HK-2 (cell line): ENCODE results near the gene SNX8.
"Not testable (repeated sequence)": the region's sequence is repeated elsewhere in the genome, so short reads cannot be mapped to it uniquely, and the experiment has no call there.

ENCODE experiments used
- DNase-seq: peaks from one replicate; pipeline ENCODE4 v3.0.0-alpha.2; 2018; ENCODE audit not compliant: unreplicated experiment

The SNX8 gene

DNA sequence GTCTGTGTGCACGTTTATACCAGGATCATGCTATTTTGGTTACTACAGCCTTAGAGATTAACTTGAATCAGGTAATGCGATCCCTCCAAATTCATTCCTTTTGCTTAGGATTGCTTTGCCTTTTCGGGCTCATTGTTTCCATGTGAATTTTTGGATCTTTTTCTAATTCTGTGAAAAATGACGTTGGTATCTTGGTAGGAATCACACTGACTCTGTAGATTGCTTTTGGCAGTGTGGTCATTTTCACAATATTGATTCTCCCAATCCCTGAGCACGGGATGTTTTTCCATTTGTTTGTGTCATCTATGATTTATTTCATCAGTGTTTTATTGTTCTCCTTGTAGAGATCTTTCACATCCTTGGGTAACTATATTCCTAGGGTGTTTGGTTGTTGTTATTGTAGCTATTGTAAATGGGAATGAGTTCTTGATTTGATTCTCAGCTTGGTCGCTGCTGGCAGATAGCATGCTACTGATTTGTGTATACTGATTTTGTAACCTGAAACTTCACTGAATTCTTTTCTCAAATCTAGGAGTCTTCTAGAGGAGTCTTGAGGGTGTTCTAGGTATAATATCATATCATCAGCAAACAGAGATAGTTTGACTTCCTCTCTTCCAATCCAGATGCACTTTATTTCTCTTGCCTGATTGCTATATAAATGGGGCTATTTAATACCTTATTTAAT is 18.2 kb downstream of the SNX8 start:
- no peak for DNase-seq

DNA sequence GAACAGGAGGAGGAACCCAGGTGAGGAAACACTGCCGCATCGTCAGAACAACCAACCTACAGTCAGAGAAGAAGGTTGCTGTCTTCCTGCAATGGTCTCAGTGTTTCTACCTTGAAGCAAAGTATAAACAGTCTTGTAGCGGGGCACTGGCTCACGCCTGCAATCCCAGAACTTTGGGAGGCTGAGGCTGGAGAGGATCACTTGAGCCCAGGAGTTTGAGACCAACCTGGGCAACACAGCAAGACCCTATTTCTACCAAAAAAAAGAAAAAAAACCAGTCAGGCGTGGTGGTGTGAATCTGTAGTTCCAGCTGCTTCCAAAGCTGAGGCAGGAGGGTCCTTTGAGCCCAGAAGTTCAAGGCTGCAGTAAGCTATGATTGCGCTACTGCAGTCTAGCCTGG is 23.4 kb downstream of the SNX8 start:
- no peak for DNase-seq

DNA sequence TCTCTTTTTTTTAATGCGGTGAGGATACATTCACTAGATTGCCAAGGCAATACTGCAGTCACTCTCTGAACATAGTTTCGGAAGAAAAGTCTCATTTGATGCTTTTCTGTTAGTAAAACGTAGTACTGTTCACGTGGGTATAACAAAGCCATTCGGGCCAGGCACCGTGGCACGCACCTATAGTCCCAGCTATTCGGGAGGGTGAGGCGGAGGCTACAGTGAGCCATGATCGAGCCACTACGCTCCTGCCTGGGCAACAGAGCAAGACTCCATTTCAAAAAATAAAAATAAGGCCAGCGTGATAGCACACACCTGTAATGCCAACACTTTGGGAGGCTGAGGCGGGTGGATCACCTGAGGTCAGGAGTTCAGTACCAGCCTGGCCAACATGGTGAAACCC is 24.6 kb downstream of the SNX8 start:
- DNase-seq, result no peak

DNA sequence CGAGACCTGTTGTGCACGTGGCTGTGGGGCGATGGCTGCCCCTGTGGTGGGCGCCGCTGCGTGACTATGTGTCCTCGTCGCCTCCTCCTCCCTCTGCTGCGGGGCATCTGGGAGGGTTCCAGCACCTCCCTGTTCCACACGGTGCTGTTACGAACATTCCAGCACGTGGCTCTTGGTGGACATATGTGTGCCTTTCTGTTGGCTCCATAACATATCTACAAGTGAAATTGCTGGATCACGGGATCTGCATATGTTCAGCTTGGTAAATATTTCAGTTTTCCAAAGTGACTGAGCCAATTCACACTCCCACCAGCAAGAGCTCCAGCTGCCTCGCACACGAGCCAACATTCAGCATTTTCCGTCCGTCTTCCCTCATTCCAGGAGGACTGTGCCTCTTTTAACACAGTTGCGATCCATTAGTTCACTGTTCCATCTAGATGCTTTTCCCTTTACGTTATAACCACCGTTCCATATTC is 25.1 kb downstream of the SNX8 start:
- no peak for DNase-seq

DNA sequence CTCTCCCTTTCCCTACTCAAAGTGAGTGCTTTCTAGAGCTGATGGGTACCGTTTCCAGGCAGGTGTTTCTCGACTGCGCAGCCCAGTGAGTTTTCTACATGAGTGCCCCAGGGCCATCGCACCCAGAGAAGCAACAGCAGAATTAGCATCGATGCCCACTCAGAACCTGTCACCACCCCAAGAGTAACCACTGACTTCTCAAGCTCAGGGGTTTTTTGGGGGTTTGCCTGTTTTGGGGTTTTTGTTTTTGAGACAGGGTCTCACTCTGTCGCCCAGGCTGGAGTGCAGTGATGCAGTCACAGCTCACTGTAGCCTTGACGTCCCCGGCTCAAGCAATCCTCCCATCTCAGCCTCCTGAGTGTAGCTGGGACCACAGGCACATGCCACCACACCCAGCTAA is 25.7 kb downstream of the SNX8 start:
- no peak for DNase-seq

DNA sequence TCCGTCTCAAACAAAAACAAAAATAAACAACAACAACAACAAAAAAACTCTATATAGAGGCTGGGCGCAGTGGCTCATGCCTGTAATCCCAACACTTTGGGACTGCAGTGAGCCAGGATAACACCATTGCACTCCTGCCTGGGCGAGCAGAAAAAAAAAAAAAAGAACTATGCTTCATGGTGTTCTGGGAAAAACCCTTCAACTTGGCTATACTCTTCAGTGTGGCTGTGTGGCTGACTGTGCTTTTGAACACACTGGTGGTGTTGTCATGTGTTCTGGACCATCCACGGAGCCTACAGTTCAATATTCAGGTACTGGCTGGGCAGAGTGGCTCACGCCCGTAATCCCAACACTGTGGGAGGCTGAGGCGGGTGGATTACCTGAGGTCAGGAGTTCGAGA is 26.5 kb downstream of the SNX8 start:
- DNase-seq, result no peak

DNA sequence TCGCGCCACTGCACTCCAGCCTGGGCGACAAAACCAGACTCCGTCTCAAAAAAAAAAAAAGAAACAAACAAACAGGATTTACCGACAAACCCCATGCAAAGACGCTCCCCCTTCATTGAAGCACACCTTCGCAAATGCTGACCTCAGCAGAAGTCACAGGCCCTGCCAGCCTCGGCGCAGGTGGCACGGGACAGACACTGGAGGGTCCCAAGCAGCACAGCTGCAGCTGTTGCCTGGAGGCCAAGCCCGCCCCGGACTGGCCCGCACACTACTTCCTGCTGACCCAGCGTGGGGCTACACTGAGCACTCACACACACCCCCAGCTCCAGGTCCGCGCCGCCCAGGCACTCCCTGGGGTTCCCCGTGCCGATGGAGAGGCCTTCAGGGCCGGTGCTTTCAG is 31.2 kb downstream of the SNX8 start:
- no peak for DNase-seq

DNA sequence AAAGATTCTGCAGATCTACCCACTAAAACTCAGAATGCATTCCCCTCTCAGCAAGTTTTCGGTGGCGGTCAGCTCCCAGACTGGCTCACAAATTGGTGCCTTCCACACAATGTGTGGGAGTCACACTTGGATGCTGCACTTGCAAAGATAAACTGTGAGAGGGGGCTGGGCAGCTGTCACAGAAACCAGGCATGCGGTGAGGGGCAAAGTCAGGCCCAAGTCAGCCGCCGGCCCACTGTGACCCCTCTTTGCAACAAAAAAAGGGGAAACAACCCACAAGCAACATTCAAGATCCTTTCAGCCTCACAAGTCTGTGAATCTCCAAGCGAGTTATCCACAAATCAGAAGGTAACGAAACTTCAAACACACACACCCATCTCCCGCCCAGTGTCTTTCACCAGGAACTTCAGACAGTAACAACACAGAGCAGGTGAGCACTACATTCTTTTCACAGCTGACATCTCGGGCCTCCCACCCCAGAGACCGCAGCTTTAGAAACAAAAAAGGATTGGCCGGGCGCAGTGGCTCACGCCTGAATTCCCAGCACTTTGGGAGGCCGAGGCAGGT is 32.0 kb downstream of the SNX8 start:
- no peak for DNase-seq

DNA sequence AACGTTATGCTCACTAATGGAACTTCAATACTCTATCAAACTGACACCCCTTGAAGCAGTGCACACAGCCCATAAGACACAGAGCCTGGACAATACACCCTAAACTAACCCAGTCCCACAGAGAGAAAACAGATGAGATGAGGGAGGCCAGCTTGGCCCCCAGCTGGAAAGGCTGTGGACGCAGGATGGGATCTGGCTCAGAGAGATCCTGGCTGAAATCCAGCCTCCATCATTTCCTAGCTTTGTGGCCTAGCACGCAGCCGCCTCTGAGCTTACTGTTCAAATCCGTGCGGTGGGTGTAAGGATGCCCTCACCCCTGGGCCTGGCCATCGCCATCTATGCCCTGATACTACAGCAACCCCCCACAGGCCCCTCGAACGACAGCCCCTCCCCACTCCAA is 32.7 kb downstream of the SNX8 start:
- no peak for DNase-seq

DNA sequence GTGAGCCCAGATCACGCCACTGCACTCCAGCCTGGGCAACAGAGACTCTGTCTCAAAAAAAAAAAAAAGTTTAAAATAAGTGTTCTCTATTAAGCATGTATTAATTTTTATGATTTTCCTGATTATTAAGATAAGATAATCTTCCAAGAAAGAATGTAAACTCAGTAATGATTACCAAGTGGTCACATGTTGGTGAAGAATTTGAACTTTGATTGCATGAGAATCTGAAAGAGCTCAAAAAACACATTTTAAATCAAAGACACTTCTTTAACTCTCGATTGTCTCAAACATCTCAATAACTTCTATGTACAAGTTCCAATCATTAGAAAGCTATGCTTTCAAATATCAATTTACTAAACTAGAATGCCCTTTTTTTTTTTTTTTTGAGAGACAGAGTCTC is 33.8 kb downstream of the SNX8 start:
- DNase-seq, result no peak

DNA sequence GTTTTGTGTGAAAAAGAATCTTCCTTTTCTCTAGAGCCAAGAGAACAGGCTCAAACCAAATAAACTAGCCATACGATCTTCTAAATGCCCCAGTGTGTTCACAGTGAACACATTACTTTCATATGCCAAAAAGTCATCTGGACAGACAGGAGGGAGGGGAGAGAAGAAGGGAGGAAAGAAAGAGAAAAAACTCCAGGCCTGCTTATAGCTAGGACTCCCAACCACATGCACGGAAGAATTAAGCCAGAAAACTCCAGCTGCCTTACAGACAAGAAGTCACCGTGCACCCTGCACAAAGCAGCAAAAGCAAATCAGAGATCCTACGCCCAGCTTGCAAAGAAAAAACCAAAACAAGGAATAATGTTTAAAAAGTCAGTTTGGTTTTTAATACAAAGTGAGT is 34.3 kb downstream of the SNX8 start:
- DNase-seq, result no peak

DNA sequence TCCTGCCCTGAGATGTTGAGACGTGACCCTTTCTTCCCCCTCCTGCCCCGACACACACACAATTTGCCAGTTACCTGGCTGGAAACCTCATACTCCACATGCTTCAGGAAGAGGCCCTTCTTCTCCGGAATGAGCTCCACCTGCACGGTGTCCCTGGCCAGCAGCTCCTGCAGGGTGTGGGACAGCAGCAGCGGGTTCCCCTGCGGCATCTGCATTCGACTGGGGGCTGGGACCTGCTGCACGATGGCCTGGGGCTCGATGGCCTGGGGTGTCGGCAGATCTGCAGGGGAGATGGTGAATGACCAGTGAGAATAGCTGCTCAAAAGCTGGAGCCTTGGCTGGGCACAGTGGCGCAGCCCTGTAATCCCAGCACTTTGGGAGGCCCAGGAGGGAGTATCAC is 36.2 kb downstream of the SNX8 start:
- no peak for DNase-seq

DNA sequence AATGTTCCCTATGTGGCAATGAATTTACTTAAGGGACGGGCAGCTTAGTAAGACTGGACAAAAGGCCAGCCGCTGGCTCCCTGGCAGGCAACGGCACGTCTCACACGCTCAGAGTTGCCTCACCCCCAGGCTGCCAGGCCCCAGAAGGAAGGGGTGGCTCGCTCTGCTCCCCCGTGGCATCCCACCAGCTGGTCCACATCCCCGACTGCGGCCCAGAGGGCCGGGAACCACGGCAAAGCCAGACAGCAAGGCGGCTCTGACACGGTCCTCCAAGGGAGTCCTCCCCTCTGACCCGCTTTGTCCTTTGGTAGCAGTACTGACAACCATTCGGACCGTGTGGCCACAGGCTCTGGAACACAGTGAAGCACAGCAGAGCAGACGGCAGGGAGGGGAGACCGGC is 38.1 kb downstream of the SNX8 start:
- no peak for DNase-seq

DNA sequence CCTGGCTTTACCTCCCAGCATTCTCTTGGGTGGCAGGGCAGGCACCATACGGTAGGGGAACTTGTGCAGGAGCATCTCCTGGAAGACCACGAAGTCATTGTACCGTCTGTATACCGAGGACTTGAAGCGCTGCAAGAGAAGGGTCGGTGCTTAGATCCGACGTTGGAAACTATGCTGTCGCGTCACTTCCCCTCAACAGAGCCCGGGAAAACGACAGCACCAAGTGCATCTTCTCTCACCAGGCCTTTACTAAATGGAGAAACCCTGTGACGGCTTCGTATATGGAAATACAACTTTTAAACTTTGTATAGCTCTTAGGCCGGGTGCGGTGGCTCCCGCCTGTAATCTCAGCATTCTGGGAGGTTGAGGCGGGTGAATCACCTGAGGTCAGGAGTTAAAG is 39.1 kb downstream of the SNX8 start:
- DNase-seq, result no peak

DNA sequence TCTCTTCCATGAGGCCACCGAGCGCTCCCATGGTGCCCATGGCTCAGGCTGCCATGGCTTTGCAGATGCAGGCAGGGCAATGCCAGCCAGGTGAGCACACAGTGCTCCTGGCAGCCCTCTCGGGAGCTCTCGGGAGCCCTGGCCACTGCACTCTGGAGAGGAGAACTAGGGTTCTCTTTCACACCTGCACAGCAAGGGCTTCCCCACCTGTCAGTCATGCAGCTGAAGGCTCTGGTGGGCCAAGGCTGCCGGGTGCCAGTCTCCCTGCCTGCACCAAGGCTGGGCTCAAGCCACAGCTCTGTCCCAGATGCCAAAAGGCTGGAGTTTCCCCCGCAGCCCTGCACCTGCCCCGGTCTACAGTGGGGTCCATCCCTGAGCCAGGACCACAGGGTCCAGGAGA is 39.6 kb downstream of the SNX8 start:
- no peak for DNase-seq

DNA sequence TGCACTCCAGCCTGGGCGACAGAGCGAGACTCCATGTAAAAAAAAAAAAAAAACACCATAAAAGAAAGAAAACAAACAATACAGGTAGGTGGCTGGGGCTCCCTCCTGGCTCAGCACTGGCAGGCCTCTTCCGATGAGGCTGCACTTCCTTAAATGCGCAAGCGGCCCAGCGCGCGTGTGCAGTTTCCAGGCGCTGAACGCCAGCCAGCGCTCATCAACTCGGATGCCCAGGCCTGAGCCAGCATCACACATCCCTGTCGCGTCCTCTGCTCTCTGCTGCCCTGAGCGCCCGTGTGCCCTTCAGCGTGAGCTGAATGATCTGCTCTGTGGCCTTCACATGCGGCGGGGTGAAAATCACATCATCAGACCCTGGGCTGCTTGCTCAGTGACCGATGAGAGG is 40.4 kb downstream of the SNX8 start:
- no peak for DNase-seq

DNA sequence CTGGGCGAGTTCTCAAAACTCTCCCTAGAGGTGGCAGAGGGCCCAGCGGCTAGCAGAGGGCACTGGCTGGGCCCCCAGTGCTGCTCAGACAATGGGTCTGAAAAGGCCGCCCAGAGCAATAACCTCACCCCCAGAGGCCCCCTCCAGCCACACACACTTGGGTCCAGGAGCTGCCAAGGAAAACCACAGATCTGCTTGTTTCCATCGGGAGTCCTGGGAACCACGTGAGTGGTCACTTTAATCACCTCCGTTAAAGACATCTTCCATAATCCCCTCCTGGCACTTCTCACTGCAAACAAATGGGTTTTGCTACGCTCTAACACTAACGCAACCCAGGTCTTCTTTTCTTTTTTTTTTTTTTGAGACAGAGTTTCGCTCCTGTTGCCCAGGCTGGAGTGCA is 42.2 kb downstream of the SNX8 start:
- DNase-seq, result no peak

DNA sequence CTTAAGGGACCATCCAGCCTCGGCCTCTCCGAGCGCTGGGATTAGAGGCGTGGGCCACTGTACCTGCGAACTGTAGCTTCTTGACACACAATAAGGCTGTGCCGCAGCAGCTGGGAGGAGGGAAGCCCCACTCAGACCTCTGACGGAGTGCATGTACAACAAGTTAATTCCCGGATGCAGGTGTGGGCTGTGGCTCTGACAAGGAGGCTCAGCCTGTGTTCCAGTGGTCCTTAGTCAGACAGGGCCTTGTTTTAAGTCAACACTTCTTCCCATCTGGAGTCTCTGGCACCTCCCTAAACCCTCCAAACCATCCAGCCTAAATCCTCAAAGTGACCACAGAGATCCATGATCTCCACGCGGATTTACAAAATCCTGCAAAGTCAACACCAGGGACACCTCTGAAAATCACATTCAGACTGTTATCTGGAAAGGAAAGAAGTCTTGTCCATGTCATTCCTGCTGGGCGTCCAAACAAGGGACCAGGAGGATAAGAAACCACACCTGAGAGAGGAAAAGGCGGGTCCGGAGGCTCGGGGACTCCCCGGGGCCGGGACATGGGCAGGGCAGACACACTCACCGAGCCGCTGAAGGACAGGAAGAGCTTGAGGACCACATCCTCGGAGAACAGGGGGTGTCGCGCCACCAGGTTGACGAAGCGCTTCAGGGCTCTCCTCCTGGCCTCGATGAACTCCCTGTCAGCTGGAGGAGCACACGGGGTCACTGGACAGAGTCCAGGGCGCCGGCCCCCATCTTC is 42.8 kb downstream of the SNX8 start:
- DNase-seq, result no peak

DNA sequence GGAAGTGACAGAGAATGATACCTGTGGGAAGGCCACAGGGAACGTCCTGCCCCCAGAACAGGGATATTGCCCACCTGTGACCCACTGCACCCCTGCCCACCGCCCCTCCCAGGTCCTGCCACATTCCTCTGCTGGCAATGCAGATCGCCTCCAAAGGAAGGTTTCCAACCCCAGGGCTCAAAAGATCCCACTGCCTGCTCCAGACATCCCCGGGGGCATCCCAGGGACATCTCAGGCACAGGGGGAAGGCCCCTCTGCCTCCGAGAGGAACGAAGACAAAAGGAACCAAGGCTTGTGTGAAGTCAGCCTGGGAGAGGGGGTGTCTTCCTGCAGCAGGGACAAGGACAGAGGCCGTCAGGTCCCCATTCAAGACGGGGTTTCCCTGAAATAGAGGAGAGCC is 43.7 kb downstream of the SNX8 start:
- DNase-seq, result no peak

DNA sequence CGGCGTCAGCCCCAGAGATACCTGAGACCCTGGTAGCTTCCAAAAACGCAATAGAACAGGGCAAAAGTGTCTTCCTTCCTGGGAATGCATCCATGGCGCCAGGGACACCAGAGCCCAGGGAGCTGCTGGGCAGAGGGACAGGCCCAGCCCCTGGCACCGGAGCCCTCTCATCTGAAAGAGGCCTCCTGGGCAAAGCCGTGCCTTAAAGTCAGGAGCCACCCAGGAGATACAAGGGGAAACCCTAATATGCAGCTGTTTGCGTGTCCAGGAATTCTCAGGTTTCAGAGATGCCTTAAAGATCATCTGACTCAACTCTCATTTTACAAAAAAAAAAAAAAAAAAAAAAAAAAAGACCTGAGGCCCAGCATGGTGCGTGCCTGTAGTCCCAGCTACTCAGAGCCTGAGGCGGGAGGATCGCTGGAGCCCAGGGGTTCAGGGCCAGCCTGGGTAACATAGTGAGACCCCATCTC is 44.2 kb downstream of the SNX8 start:
- DNase-seq, result no peak

DNA sequence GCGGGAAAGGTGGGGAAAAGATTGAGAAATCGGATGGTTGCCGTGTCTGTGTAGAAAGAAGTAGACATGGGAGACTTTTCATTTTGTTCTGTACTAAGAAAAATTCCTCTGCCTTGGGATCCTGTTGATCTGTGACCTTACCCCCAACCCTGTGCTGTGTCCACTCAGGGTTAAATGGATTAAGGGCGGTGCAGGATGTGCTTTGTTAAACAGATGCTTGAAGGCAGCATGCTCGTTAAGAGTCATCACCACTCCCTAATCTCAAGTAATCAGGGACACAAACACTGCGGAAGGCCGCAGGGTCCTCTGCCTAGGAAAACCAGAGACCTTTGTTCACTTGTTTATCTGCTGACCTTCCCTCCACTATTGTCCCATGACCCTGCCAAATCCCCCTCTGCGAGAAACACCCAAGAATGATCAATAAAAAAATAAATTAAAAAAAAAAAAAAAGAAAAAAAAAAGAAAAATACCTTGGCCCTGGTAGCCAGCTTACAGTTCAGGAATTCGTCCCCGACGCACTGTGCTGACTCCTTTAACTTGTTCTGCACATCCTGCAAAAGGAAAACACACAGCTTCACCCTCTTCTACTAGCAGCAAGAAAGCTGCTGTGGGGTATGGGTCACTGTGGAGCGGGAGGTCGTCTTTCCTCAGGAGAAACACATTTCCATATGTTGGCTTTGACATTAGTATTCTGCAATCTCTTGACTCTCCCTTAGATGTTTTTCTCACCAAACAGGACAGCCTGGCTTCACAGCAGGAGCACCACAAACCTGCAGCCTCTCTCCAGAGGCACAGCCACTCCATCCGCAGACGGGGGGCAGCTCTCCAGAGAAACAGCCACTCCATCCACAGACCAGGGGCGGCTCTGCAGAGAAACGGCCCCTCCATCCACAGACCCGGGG is 44.9 kb downstream of the SNX8 start:
- not testable (repeated sequence) for DNase-seq

DNA sequence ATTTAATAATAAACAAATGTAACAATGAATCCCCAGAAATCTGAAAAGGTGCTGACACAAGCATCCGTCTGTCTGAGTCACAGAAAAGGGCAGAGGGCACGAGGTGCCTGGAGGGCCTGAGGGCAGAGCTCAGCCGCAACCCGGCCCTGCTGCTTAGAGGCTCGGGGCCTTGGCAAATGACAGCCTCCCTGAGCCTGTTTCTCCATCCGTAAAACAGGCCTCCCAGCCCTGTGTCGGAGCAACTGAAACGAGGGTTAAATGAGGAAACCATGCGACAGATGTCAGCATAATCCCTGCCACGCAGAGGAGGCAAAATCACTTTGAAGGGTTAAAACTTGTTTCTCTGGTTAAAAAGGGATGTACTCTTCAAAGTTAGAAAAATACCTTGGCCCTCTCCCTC is 47.3 kb downstream of the SNX8 start:
- no peak for DNase-seq
